Measurements from ENCODE around the gene PRKG1.

Gene PRKG1

DNA sequence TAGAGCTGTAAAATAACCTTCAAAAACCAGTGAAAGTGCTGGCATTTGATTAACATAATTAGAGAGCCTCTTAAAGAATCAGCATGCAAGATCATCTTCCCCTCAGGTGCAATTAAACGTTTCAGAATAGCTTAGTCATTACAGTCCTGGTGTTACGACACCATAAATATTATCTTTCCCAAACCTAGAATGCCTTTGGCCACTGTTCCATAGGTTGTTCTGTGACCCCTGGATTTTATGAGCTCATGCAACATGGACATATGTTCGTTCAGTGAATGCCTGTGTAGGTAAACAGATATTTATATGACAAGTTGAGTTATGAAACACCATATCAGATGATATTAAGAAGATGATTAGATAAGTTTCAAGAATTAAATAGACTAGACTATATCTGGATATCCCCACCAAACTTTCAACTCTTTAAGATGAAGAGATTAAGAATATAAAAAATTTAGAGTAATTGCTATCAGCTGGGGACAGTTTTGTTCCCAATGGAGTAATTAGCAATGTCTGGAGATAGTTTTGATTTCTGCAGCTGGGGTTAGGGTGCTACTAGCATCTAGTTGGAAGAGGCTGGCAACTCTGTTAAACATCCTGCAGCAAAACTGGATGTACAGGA is 976.3 kb downstream of the PRKG1 start:
- no peak for DNase-seq
- intact Hi-C loops (cut with DNase I) = no loop called here

DNA sequence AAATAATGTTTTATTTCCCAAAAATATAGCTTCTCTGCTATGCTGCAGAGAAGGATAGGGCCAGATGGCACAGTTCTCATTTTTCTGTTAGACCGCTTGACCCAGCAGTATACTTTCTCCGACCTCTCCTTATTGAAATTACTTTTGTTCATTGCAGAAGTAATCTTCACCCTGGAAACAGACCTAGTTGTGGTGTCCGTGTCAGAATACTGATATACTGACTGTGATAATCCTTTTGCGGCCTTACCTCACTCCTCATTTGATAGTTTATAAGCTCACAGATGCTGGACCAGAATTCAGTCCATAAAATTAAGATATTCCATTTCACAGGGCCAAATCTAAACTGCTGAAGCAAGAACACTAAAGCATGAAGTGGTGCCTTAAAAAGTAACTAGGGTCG is 979.2 kb downstream of the PRKG1 start:
- intact Hi-C loops (cut with DNase I) = no loop called here

DNA sequence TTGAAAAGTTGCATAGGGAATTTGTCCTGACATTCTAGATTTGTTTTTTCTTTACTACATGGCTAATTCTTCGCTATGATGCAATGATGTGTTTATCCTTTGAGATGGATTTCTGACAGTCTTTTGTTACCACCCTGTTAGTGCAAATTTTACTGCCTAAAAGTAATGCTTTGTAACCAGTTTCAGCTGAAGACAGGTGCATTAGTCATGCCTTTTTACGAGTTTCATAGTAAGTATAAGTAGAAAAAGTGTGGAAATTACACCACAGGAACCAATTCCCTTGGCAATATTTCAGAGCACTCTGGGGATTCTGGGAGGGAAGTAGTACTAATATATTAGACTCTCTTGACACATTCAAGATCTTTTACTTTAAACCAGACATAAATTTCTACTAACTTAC is 982.0 kb downstream of the PRKG1 start:
- intact Hi-C loops (cut with DNase I) = no loop called here

More for the DNA sequence above, 979.2 kb downstream of the PRKG1 start:
- no peak for DNase-seq

GRCh38 chr10:52059089-52059488 is 984.8 kb downstream of the PRKG1 start:
- DNase-seq = no peak
- intact Hi-C loops (cut with DNase I) = no loop called here

More for the DNA sequence above, 982.0 kb downstream of the PRKG1 start:
- DNase-seq = no peak

DNA sequence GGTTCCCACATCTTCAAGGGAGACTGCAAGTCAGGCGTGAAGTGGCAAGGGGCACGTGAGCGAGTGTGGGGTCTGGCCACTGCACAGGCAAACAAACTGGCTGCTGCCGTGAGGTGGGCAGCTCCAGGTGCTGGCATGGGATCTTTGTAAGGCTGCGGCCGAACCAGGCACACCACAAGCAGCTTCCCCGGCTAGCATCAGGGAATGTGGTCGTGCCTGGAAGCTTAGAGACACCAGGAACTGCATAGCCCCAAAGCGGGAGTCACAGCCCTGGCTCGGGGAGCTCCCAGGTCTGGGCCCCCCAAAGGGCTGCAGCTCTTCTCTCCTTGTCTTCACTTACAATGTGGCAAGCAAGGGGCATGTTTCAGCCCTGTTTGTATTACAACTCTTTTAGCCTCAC is 988.9 kb downstream of the PRKG1 start:
- intact Hi-C loops (cut with DNase I) = no loop called here
- DNase-seq = peak in 2 of 42 donors; percentile 13 to 14

GRCh38 chr10:52064084-52064845 is 990.0 kb downstream of the PRKG1 start:
- intact Hi-C loops (cut with DNase I) = no loop called here
- peak in 1 of 42 donors; percentile 13 for DNase-seq

GRCh38 chr10:52066383-52066782 is 992.1 kb downstream of the PRKG1 start:
- intact Hi-C loops (cut with DNase I) = no loop called here
- DNase-seq = no peak

GRCh38 chr10:52068485-52068884 is 994.2 kb downstream of the PRKG1 start:
- intact Hi-C loops (cut with DNase I) = no loop called here
- no peak for DNase-seq

GRCh38 chr10:52071814-52072213 is 997.5 kb downstream of the PRKG1 start:
- intact Hi-C loops (cut with DNase I) = no loop called here
- DNase-seq = no peak

GRCh38 chr10:52074505-52075026 is 1000.3 kb downstream of the PRKG1 start:
- intact Hi-C loops (cut with DNase I) = no loop called here

DNA sequence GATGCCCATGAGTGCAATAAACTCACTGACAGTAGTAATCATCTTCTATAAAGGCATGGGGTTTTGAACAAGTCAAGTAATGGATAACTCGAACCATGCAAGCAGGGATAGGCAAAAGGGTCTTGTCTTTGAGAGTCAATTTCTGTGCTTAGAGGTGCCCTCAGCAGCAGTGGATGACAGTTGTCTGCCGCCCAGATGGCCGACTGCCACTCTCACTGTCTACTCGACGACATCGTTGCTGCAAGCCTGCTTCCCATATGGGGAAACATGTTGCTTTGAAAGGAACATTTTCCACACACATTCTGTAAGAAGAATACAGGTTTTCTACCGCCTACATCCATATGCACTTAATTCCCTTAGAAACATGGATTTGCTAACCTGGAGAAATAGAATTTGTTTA is 1003.5 kb downstream of the PRKG1 start:
- no peak for DNase-seq
- intact Hi-C loops (cut with DNase I) = no loop called here

More at GRCh38 chr10:52074505-52075026, 1000.3 kb downstream of the PRKG1 start:
- no peak for DNase-seq

- DNase-seq = no peak
- intact Hi-C loops (cut with DNase I) = no loop called here
Observed at GRCh38 chr10:52078397-52078937, 1004.2 kb downstream of the PRKG1 start.

DNA sequence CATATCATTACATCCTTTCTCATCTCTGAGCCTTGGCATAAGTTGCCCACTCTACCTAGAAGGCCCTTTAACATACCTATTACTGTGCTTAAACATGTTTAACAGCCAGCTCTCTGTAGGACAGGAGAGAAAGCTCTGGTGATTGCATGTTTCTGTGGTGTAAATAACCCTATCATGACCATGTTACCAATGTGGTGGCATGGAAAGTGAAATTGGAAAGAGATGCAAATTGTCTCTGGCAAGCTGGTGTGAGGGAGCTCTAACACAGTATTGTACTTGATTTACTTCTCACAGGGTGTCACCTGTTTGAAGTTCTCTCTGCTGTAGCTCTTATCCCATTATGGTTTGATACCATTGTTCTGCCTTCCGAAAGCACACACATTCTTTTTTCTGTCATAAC is 1008.0 kb downstream of the PRKG1 start:
- DNase-seq = no peak
- intact Hi-C loops (cut with DNase I) = no loop called here

DNA sequence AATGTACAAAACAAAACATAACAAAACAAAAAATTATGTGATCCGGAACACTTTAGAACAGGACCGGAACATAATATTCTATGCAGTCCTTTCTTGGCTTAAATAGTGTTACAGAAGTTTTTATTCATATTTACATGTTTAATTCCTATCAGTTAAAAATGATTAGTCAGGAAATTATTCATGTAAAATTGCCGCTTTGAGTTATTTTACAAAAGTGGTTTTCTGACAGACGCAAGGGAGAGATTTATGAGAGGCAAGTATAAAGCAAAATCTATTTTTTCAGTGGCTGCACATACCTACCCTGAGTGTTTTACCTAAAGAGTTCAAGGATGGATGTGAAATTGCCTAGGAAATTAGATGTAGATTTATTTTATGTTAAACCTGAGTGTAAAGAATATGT is 1009.1 kb downstream of the PRKG1 start:
- intact Hi-C loops (cut with DNase I) = no loop called here
- DNase-seq = no peak

- intact Hi-C loops (cut with DNase I) = no loop called here
- DNase-seq = no peak
Observed at GRCh38 chr10:52092390-52092789, 1018.1 kb downstream of the PRKG1 start.

DNA sequence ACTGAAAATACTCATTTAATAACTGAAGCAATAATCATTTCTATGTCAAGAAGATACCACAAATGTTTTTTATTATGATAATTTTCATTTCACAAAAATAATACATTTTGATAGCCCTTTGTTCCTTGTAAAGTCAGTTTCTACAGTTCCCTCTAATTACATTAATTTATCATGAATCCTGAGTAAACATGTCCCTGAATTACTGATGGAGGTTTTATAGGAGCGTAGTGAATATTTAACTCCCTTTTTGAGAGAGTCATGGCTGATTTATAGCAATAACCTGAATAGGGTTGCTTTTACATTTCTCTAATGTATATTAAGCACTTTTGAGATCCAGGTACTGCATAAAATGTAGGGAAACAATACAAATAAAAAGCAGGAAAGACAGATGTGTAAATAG is 1023.8 kb downstream of the PRKG1 start:
- intact Hi-C loops (cut with DNase I) = no loop called here
- DNase-seq = no peak

DNA sequence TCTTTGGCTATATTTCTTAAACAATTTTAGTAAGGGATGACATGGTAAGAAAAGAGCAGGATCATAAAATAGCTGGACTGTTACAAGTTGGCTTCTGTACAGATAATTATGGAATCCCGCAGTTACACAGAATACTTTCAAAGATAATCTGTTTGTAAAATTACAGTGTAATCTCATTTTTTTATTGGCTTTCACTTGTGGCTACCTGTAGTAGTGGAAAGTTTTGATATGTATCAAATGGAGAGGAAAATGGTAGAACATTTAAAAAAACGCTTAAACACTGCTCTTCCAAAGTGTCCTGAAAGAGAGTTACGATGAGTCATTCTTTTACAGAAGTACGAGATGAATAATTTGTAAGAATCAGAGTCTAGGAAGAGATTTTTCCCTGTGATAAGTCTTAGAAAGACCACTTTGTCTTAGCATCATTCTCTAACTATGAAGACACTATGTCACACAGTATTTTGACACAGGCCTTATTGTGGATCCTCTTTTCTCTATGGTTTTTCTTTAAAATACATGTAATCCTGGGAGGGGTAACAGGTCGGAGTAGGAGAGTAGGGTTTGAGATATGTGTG is 1024.8 kb downstream of the PRKG1 start:
- intact Hi-C loops (cut with DNase I) = no loop called here
- DNase-seq = no peak

DNA sequence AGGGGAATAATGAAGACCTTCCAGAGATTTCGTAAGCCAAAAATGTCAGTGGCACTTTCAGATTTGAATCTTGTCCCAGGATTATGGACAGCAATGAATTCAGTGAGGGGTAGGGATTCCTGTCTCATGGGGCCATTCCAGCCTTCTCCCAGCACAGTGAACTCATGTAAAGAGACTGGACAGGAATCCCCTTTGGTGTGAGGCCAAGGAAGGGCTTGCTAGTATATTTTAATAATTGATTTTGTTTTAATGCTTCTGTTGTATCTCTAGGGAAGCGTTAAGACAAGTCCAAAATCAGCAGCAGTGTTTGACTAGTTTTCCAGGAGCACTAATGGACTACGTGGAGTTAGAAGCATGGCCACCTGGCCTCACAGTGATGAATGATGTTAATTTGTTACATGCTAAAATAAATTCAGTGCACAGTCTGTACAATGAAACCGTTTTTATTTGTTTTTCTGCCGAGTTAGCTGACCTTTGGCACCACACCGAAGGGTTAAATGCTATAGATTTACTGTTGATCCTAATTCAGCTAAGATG is 1025.8 kb downstream of the PRKG1 start:
- no peak for DNase-seq
- intact Hi-C loops (cut with DNase I) = no loop called here

GRCh38 chr10:52105301-52105700 is 1031.0 kb downstream of the PRKG1 start:
- no peak for DNase-seq
- intact Hi-C loops (cut with DNase I) = no loop called here

DNA sequence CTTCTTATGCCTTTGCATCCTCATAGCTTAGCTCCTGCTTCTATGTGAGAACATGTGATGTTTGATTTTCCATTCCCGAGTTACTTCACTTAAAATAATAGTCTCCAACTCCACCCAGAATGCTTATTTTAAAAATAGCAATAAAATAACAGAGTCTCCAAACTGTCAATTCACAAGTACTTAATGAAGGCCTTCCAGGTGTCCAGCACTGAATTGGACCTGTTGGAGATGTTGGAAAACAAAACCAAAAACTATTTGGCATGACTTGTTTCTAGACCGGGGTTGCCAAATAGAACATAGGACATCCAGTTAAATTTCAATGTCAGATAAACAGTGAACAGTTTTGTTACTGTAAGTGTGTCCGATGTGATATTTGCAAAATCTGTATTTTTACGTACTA is 1031.7 kb downstream of the PRKG1 start:
- intact Hi-C loops (cut with DNase I) = no loop called here
- no peak for DNase-seq

Measured in head of caudate nucleus (tissue), 42 donors.